Endodermal cell (in vitro differentiated cells): Measurements from ENCODE around the gene MFSD8. TPM values are rescaled to one million over a fixed set of nuclear protein-coding genes. Genes with fewer than 3 reads are reported as not detected.
A peak's percentile ranks its signal among the peaks of the same experiment; 100 is the strongest.
"Not testable (repeated sequence)": the region's sequence is repeated elsewhere in the genome, so short reads cannot be mapped to it uniquely, and the experiment has no call there.

ENCODE experiments used
- DNase-seq: peaks from one replicate; pipeline ENCODE4 v3.0.0-alpha.2; 2017
- H3K27ac ChIP-seq: 2 replicates; pipeline ENCODE4 v1.5.1; 2013; ENCODE audit warnings: mild to moderate bottlenecking, low read depth, low read length, moderate library complexity
- H3K27me3 ChIP-seq: 2 replicates; pipeline ENCODE4 v1.6.1; 2013; ENCODE audit warnings: mild to moderate bottlenecking, low read length, moderate library complexity; ENCODE audit not compliant: insufficient read depth, control insufficient read depth, poor library complexity, severe bottlenecking
- H3K36me3 ChIP-seq: 2 replicates; pipeline ENCODE4 v1.7.0; 2013; ENCODE audit warnings: mild to moderate bottlenecking, low read length, moderate library complexity; ENCODE audit not compliant: control insufficient read depth, insufficient read depth
- H3K4me1 ChIP-seq: one replicate; pipeline ENCODE4 v1.7.0; 2013; ENCODE audit warnings: low read length; ENCODE audit not compliant: control insufficient read depth, insufficient read depth
- H3K4me3 ChIP-seq: 2 replicates; pipeline ENCODE4 v1.5.1; 2013; ENCODE audit warnings: mild to moderate bottlenecking, low read length, moderate library complexity
- H3K9ac ChIP-seq: 2 replicates; pipeline ENCODE4 v1.6.1; 2013; ENCODE audit warnings: mild to moderate bottlenecking, low read length, moderate library complexity; ENCODE audit not compliant: poor library complexity, severe bottlenecking; ENCODE audit errors: extremely low read depth
- H3K9me3 ChIP-seq: 2 replicates; pipeline ENCODE4 v1.6.1; 2013; ENCODE audit warnings: mild to moderate bottlenecking, low read length, moderate library complexity; ENCODE audit not compliant: control insufficient read depth
- H3K27ac Mint-ChIP-seq: 2 replicates; pipeline ENCODE4 v1.8.0; 2020; ENCODE audit warnings: mixed read lengths
- H3K27me3 Mint-ChIP-seq: 2 replicates; pipeline ENCODE4 v1.8.0; 2021; ENCODE audit warnings: mild to moderate bottlenecking, mixed read lengths; ENCODE audit not compliant: insufficient read depth
- H3K36me3 Mint-ChIP-seq: 2 replicates; pipeline ENCODE4 v1.8.0; 2020; ENCODE audit warnings: low read depth, mixed read lengths
- H3K4me1 Mint-ChIP-seq: 2 replicates; pipeline ENCODE4 v1.8.0; 2020; ENCODE audit warnings: mixed read lengths
- H3K4me3 Mint-ChIP-seq: 2 replicates; pipeline ENCODE4 v1.8.0; 2020; ENCODE audit warnings: mild to moderate bottlenecking, moderate library complexity, mixed read lengths
- H3K9me3 Mint-ChIP-seq: 2 replicates; pipeline ENCODE4 v1.8.0; 2020; ENCODE audit warnings: mild to moderate bottlenecking, mixed read lengths
- WGBS, 2 experiments: methylation state at CpG; one replicate each; pipeline versions ENCODE4 v1.1.5 to v1.1.7; 2013; ENCODE audit warnings: missing lambda C conversion rate in 2 of 2, mixed read lengths in 1 of 2; ENCODE audit not compliant: insufficient coverage in 1 of 2, insufficient read length in 1 of 2; 5-methylcytosine and 5-hydroxymethylcytosine counted together
- total RNA-seq, 2 donors: library from RNA; stranded (reverse); fragmentation: NEBNext Ultra II Directional in 1 of 2; extraction: Animal tissue kit (Norgen Biotek cat#: 25700) in 1 of 2; gene quantifications; 2 replicates in 1 of 2; 3 replicates in 1 of 2; pipeline ENCODE4 v1.2.1, GENCODE V29; 2021
- TF ChIP-seq, protein P1 (sequence below): fragments of 200-600 bp; sonication (generic); conservative IDR thresholded peaks from 2 replicates; pipeline ENCODE4 v1.5.0; 2021; ENCODE audit warnings: antibody characterized with exemption, mild to moderate bottlenecking

MFSD8 gene
- total RNA-seq, 2 donors from 2014 or later: 23.8 to 25.2 TPM

DNA sequence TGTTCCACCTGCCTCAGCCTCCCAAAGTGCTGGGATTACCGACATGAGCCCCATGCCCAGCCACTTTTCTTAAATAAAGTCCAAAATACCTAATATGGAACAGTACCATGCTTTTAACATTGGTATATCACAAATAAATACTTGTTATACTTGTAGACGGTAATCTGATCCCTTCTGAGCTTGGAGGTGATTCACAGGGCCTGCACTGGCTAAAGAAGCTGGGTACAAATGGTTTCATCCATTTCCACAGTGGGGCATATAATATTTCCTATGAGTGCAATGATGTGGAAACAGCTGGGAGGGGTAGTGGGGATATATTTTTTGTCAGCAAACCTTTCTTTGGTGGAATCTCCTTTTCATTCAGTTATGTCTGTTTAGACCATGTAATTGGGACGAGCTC is 48.5 kb downstream of the MFSD8 start:
- no peak for DNase-seq
- TF ChIP-seq, protein P1, sequence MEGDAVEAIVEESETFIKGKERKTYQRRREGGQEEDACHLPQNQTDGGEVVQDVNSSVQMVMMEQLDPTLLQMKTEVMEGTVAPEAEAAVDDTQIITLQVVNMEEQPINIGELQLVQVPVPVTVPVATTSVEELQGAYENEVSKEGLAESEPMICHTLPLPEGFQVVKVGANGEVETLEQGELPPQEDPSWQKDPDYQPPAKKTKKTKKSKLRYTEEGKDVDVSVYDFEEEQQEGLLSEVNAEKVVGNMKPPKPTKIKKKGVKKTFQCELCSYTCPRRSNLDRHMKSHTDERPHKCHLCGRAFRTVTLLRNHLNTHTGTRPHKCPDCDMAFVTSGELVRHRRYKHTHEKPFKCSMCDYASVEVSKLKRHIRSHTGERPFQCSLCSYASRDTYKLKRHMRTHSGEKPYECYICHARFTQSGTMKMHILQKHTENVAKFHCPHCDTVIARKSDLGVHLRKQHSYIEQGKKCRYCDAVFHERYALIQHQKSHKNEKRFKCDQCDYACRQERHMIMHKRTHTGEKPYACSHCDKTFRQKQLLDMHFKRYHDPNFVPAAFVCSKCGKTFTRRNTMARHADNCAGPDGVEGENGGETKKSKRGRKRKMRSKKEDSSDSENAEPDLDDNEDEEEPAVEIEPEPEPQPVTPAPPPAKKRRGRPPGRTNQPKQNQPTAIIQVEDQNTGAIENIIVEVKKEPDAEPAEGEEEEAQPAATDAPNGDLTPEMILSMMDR: no peak
- no peak overlapping the region for H3K27ac ChIP-seq
- no peak overlapping the region for H3K4me3 ChIP-seq
- no peak overlapping the region for H3K9ac ChIP-seq
- H3K27me3 Mint-ChIP-seq: no peaks in the 10 kb centered on the region
- no peaks in the 10 kb centered on the region for H3K27me3 ChIP-seq
- 92 to 100% methylated on average over 1 to 3 of the region's 3 CpGs for WGBS, 2 experiments
- no peaks in the 10 kb centered on the region for H3K9me3 ChIP-seq
- H3K27ac Mint-ChIP-seq: no peak overlapping the region
- H3K36me3 Mint-ChIP-seq: peaks cover 20% of the 10 kb centered on the region
- H3K4me1 ChIP-seq: no peaks in the 10 kb centered on the region
- no peaks in the 10 kb centered on the region for H3K4me1 Mint-ChIP-seq
- H3K4me3 Mint-ChIP-seq: no peak overlapping the region
- H3K36me3 ChIP-seq: peaks cover 49% of the 10 kb centered on the region
- H3K9me3 Mint-ChIP-seq: no peaks in the 10 kb centered on the region

DNA sequence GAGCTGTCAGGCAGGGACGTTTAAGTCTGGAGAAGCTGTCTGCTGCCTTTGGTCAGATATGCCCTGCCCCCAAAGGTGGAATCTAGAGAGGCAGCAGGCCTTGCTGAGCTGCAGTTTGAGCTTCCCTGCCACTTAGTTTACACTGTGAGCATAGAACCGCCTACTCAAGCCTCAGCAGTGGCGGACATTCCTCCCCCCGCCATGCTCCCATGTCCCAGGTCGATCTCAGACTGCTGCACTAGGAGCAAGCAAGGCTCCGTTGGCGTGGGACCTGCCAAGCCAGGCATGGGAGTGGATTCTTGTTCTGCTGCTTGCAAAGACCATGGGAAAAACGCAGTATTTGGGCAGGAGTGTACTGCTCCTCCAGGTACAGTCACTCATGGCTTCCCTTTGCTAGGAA is 59.9 kb downstream of the MFSD8 start:
- Mint-ChIP-seq H3K27me3 (no peaks in the 10 kb centered on the region), H3K4me3 (no peak overlapping the region), H3K4me1 (peaks cover 6% of the 10 kb centered on the region), H3K27ac (no peak overlapping the region), H3K9me3 (peaks cover 5% of the 10 kb centered on the region), H3K36me3 (peaks cover 5% of the 10 kb centered on the region)
- 91 to 95% methylated on average over 7 to 8 of the region's 8 CpGs for WGBS, 2 experiments
- TF ChIP-seq, protein P1: no peak
- Histone ChIP-seq H3K27me3 (no peaks in the 10 kb centered on the region), H3K27ac (no peak overlapping the region), H3K4me1 (no peaks in the 10 kb centered on the region), H3K9ac (no peak overlapping the region), H3K36me3 (no peaks in the 10 kb centered on the region), H3K4me3 (no peak overlapping the region), H3K9me3 (no peaks in the 10 kb centered on the region)
- peak; percentile 47 for DNase-seq

DNA sequence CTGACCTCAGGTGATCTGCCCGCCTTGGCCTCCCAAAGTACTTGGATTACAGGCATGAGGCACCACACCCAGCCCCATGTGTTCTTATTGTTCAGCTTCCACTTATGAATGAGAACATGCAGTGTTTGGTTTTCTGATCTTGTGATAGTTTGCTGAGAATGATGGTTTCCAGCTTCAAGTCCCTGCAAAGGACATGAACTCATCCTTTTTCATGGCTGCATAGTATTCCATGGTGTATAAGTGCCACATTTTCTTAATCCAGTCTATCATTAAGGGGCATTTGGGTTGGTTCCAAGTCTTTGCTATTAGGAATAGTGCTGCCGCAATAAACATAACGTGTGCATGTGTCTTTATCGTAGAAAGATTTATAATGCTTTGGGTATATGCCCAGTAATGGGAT is 65.3 kb downstream of the MFSD8 start:
- H3K9me3 ChIP-seq, H3K27ac Mint-ChIP-seq, H3K4me3 Mint-ChIP-seq, H3K27me3 Mint-ChIP-seq, H3K27me3 ChIP-seq, H3K9ac ChIP-seq, H3K4me3 ChIP-seq, H3K27ac ChIP-seq, H3K4me1 Mint-ChIP-seq, DNase-seq, H3K4me1 ChIP-seq: not testable (repeated sequence)
- Mint-ChIP-seq H3K36me3 (peaks cover 30% of the 10 kb centered on the region), H3K9me3 (peaks cover 14% of the 10 kb centered on the region)
- peaks cover 30% of the 10 kb centered on the region for H3K36me3 ChIP-seq
- WGBS, 2 experiments: 95% methylated on average over 4 of the region's 4 CpGs; no CpG with 5 or more reads in 1 of the 2 experiments

DNA sequence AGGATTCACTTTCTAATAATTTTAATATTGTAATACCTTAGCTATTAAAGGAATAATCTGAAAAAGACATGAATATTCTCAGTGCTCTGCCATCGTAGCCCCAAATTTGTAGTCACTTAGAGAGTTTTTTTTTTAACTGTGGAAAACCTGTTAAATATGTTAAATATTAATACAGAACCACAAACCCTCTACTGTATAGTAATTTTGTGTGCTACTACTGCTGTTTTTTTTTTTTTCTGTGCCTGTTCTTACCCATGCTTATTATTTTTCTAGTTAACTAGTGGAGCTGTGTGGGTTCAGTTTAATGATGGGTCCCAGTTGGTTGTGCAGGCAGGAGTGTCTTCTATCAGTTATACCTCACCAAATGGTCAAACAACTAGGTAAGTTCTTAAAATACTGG is 68.4 kb downstream of the MFSD8 start:
- Histone ChIP-seq H3K27ac (no peak overlapping the region), H3K9me3 (peaks cover 20% of the 10 kb centered on the region), H3K27me3 (no peaks in the 10 kb centered on the region), H3K9ac (no peak overlapping the region), H3K36me3 (peaks cover 61% of the 10 kb centered on the region), H3K4me1 (no peaks in the 10 kb centered on the region), H3K4me3 (no peak overlapping the region)
- H3K27me3 Mint-ChIP-seq: no peaks in the 10 kb centered on the region
- TF ChIP-seq, protein P1: no peak
- peaks cover 47% of the 10 kb centered on the region for H3K36me3 Mint-ChIP-seq
- no peak for DNase-seq
- H3K27ac Mint-ChIP-seq: no peak overlapping the region
- H3K9me3 Mint-ChIP-seq: peaks cover 14% of the 10 kb centered on the region
- WGBS, 2 experiments: 100% methylated on average over 1 of the region's 1 CpG; no CpG with 5 or more reads in 1 of the 2 experiments
- peaks cover 4% of the 10 kb centered on the region for H3K4me1 Mint-ChIP-seq
- no peak overlapping the region for H3K4me3 Mint-ChIP-seq
